H1 (cell line): ENCODE results near the gene ZNF385B. TPM values are rescaled to one million over a fixed set of nuclear protein-coding genes. Genes with fewer than 3 reads are reported as not detected.

Source experiments
- CTCF ChIA-PET: fragments of 300-600 bp; sonication (Branson Sonifier 250); formaldehyde crosslinking; loops from one replicate; lab custom pipeline; 2021; ENCODE audit not compliant: partially characterized antibody; lab: Charles Lee
- POLR2A ChIA-PET: fragments of 300-600 bp; sonication (Branson Sonifier 250); formaldehyde crosslinking; loops from one replicate; lab custom pipeline; 2021; ENCODE audit warnings: inconsistent platforms; ENCODE audit not compliant: partially characterized antibody; lab: Charles Lee
- DNase-seq, 2 experiments: peaks; one replicate each; pipeline versions ENCODE4 v3.0.0 to v3.0.0-alpha.2; 2010 to 2022; ENCODE audit warnings: low spot score in 2 of 2, low read depth in 1 of 2, mixed read lengths in 1 of 2
- FAIRE-seq: peaks from 2 replicates; lab custom pipeline; 2011; peaks lifted over from hg19 to GRCh38; lab: Jason Lieb, UNC
- H2AFZ ChIP-seq: 2 replicates; pipeline ENCODE4 v1.8.1; 2012; ENCODE audit warnings: low read length, inconsistent platforms
- H2AK5ac ChIP-seq: 2 replicates; pipeline ENCODE4 v1.6.1; 2013; ENCODE audit warnings: low read depth, low read length
- H2BK120ac ChIP-seq: replicated peaks from 2 replicates; pipeline ENCODE3; 2013; ENCODE audit warnings: low read depth, low read length, inconsistent platforms
- H2BK12ac ChIP-seq: 2 replicates; pipeline ENCODE4 v1.6.1; 2013; ENCODE audit warnings: low read depth, low read length
- H2BK15ac ChIP-seq: 2 replicates; pipeline ENCODE4 v1.6.1; 2013; ENCODE audit warnings: low read length
- H2BK20ac ChIP-seq: 2 replicates; pipeline ENCODE4 v1.6.1; 2013; ENCODE audit warnings: low read length
- H2BK5ac ChIP-seq: 2 replicates; pipeline ENCODE4 v1.6.1; 2013; ENCODE audit warnings: low read depth, low read length
- H3K14ac ChIP-seq: 2 replicates; pipeline ENCODE4 v1.6.1; 2013; ENCODE audit warnings: inconsistent platforms; ENCODE audit not compliant: insufficient read length
- H3K18ac ChIP-seq: 2 replicates; pipeline ENCODE4 v1.6.1; 2013; ENCODE audit warnings: low read length; ENCODE audit errors: extremely low read depth
- H3K23ac ChIP-seq: 2 replicates; pipeline ENCODE4 v1.6.1; 2013; ENCODE audit warnings: inconsistent platforms; ENCODE audit not compliant: insufficient read length
- H3K23me2 ChIP-seq: 2 replicates; pipeline ENCODE4 v1.6.1; 2013; ENCODE audit warnings: low read depth, low read length
- H3K27ac ChIP-seq: 2 replicates; pipeline ENCODE4 v1.6.1; 2011; ENCODE audit warnings: low read depth, low read length, inconsistent platforms
- H3K27me3 ChIP-seq, 4 experiments: replicated peaks in 1 of 4; 1 replicate in 1 of 4; 2 replicates in 3 of 4; pipeline versions ENCODE4 v1.6.1 to v1.8.1; 2011 to 2013; ENCODE audit warnings: low read length in 3 of 4, mild to moderate bottlenecking in 3 of 4, inconsistent platforms in 2 of 4, mixed read lengths in 2 of 4, moderate library complexity in 1 of 4; ENCODE audit not compliant: control insufficient read depth in 3 of 4, insufficient read depth in 3 of 4; ENCODE audit errors: extremely low read depth in 1 of 4
- H3K36me3 ChIP-seq, 4 experiments: 2 replicates each; pipeline versions ENCODE4 v1.6.1 to v1.8.1; 2011 to 2013; ENCODE audit warnings: mild to moderate bottlenecking in 4 of 4, low read length in 3 of 4, moderate library complexity in 2 of 4, control low read depth in 1 of 4, inconsistent platforms in 1 of 4; ENCODE audit not compliant: insufficient read depth in 4 of 4, control insufficient read depth in 2 of 4
- H3K4ac ChIP-seq: replicated peaks from 2 replicates; pipeline ENCODE3; 2013; ENCODE audit warnings: low read length, low read depth, mixed read lengths, inconsistent platforms; ENCODE audit not compliant: insufficient read length
- H3K4me1 ChIP-seq, 4 experiments: replicated peaks in 1 of 4; 1 replicate in 1 of 4; 2 replicates in 3 of 4; pipeline versions ENCODE4 v1.6.1 to v1.8.1; 2011 to 2013; ENCODE audit warnings: low read length in 3 of 4, inconsistent platforms in 2 of 4, mixed read lengths in 1 of 4; ENCODE audit not compliant: insufficient read depth in 4 of 4, control insufficient read depth in 3 of 4
- H3K4me2 ChIP-seq, 2 experiments: 2 replicates each; pipeline versions ENCODE4 v1.6.1 to v1.8.1; 2011 to 2013; ENCODE audit warnings: low read depth in 2 of 2, low read length in 2 of 2, control low read depth in 1 of 2, inconsistent platforms in 1 of 2, mild to moderate bottlenecking in 1 of 2; ENCODE audit not compliant: insufficient read depth in 1 of 2
- H3K4me3 ChIP-seq, 4 experiments: fragments of 200-600, 300-600 bp in 1 of 4; sonication (generic), shearing (Covaris generic), sonication (Bioruptor Twin) in 1 of 4; 2 replicates each; pipeline versions ENCODE4 v1.5.1 to v1.8.1; 2011 to 2016; ENCODE audit warnings: low read length in 4 of 4, low read depth in 3 of 4, control low read depth in 2 of 4, inconsistent platforms in 2 of 4, mild to moderate bottlenecking in 2 of 4, mixed read lengths in 1 of 4, moderate library complexity in 1 of 4; ENCODE audit not compliant: insufficient read depth in 2 of 4; ENCODE audit errors: extremely low read depth in 1 of 4
- H3K56ac ChIP-seq: replicated peaks from 2 replicates; pipeline ENCODE3; 2013; ENCODE audit warnings: low read depth, mild to moderate bottlenecking, mixed read lengths, low read length, inconsistent platforms; ENCODE audit not compliant: insufficient read length
- H3K79me1 ChIP-seq: 2 replicates; pipeline ENCODE4 v1.6.1; 2013; ENCODE audit warnings: low read depth, low read length, control low read depth
- H3K79me2 ChIP-seq, 2 experiments: 2 replicates each; pipeline versions ENCODE4 v1.6.1 to v1.8.1; 2012 to 2013; ENCODE audit warnings: low read length in 2 of 2, mild to moderate bottlenecking in 2 of 2, inconsistent platforms in 1 of 2; ENCODE audit not compliant: insufficient read depth in 2 of 2, control insufficient read depth in 1 of 2
- H3K9ac ChIP-seq, 4 experiments: replicated peaks in 1 of 4; 1 replicate in 1 of 4; 2 replicates in 3 of 4; pipeline versions ENCODE4 v1.6.1 to v1.8.1; 2011 to 2013; ENCODE audit warnings: low read depth in 3 of 4, low read length in 3 of 4, control low read depth in 2 of 4, mild to moderate bottlenecking in 2 of 4, moderate library complexity in 2 of 4, inconsistent platforms in 1 of 4; ENCODE audit errors: extremely low read depth in 1 of 4
- H3K9me3 ChIP-seq, 2 experiments: 2 replicates each; pipeline versions ENCODE4 v1.6.1 to v1.8.1; 2012 to 2013; ENCODE audit warnings: mild to moderate bottlenecking in 2 of 2, moderate library complexity in 2 of 2, control low read depth in 1 of 2, inconsistent platforms in 1 of 2, low read depth in 1 of 2, low read length in 1 of 2, mixed read lengths in 1 of 2; ENCODE audit not compliant: insufficient read depth in 2 of 2
- H4K20me1 ChIP-seq, 2 experiments: replicated peaks in 1 of 2; 2 replicates each; pipeline versions ENCODE3 to v1.8.1; 2011 to 2013; ENCODE audit warnings: inconsistent platforms in 2 of 2, low read length in 2 of 2, mild to moderate bottlenecking in 1 of 2; ENCODE audit not compliant: insufficient read depth in 2 of 2, control insufficient read depth in 1 of 2
- H4K5ac ChIP-seq: 2 replicates; pipeline ENCODE4 v1.6.1; 2013; ENCODE audit warnings: low read length, low read depth, mixed read lengths, inconsistent platforms; ENCODE audit not compliant: insufficient read length
- H4K8ac ChIP-seq: 2 replicates; pipeline ENCODE4 v1.8.0; 2013; ENCODE audit warnings: mild to moderate bottlenecking, moderate library complexity, low read length, inconsistent platforms; ENCODE audit not compliant: insufficient read depth; ENCODE audit errors: extremely low read depth
- H4K91ac ChIP-seq: replicated peaks from 2 replicates; pipeline ENCODE3; 2013; ENCODE audit warnings: low read length, mixed read lengths, inconsistent platforms; ENCODE audit not compliant: insufficient read length
- BRCA1 ChIP-seq: IDR thresholded peaks from 2 replicates; pipeline ENCODE4 v1.6.1; 2012; ENCODE audit warnings: low read depth, low read length, improper control_type of control experiment
- CBX8 ChIP-seq: fragments of 300-800, 300-1000 bp; sonication (generic); IDR thresholded peaks from 2 replicates; pipeline ENCODE4 v1.7.1; 2016; ENCODE audit warnings: low read depth, low read length, borderline replicate concordance
- FOSL1 ChIP-seq: IDR thresholded peaks from 2 replicates; pipeline ENCODE4 v1.6.1; 2011; ENCODE audit warnings: mild to moderate bottlenecking, low read depth, low read length, moderate library complexity; ENCODE audit not compliant: insufficient read depth
- JUND ChIP-seq: IDR thresholded peaks from 2 replicates; pipeline ENCODE4 v1.6.1; 2011; ENCODE audit warnings: mild to moderate bottlenecking, improper control_type of control experiment, low read length
- RFX5 ChIP-seq: IDR thresholded peaks from 2 replicates; pipeline ENCODE4 v1.6.1; 2011; ENCODE audit warnings: low read depth, low read length, improper control_type of control experiment, borderline replicate concordance
- ZNF274 ChIP-seq: IDR thresholded peaks from 2 replicates; pipeline ENCODE4 v1.7.0; 2012; ENCODE audit warnings: low read length, borderline replicate concordance; ENCODE audit errors: extremely low read depth
- WGBS, 2 experiments: shearing (Covaris generic) in 1 of 2; methylation state at CpG; one replicate each; pipeline versions ENCODE4 v1.1.6 to v1.1.7; 2013 to 2015; ENCODE audit warnings: low lambda C conversion rate in 2 of 2, mixed read lengths in 2 of 2, inconsistent platforms in 1 of 2, low coverage in 1 of 2, missing lambda C conversion rate in 1 of 2; ENCODE audit not compliant: insufficient replicate concordance in 2 of 2, insufficient coverage in 1 of 2, insufficient read length in 1 of 2; ENCODE audit errors: extremely low coverage in 1 of 2, missing lambda C conversion rate in 1 of 2; 5-methylcytosine and 5-hydroxymethylcytosine counted together
- polyA plus RNA-seq, 7 experiments: library from polyadenylated mRNA; depleted of rRNA in 3 of 7; stranded (reverse) in 5 of 7; unstranded in 2 of 7; fragments of >200 nt in 5 of 7; fragments of 200-250 nt in 2 of 7; gene quantifications; 1 replicate in 5 of 7; 2 replicates in 1 of 7; 4 replicates in 1 of 7; pipeline versions ENCODE4 v1.2.1 to v1.2.3, GENCODE V29; 2011 to 2013; ENCODE audit warnings: missing spikeins in 2 of 7, mixed read lengths in 2 of 7
- total RNA-seq: library from RNA; stranded (reverse); fragmentation: NEBNext Ultra II Directional; extraction: Animal tissue kit (Norgen Biotek cat#: 25700); gene quantifications from 2 replicates; pipeline ENCODE4 v1.2.1, GENCODE V29; 2021

ZNF385B gene
- total and polyA plus RNA-seq, 2 of the 8 experiments (the other 6 are each of a cell fraction or from before 2014, with no cell fraction given): 1.1 to 3.7 TPM

- no peak overlapping the region for H3K23ac ChIP-seq
- POLR2A ChIA-PET: no interaction called here
- no peak overlapping the region for H3K18ac ChIP-seq
- H4K8ac ChIP-seq: no peak overlapping the region
- no peak overlapping the region for H3K14ac ChIP-seq
- H2AK5ac ChIP-seq: no peak overlapping the region
- no peaks in the 10 kb centered on the region for H3K4me1 ChIP-seq
- 89% methylated on average over 4 of the region's 4 CpGs; no CpG with 5 or more reads in 1 of the 2 experiments for WGBS, 2 experiments
- no peak overlapping the region for H3K4me2 ChIP-seq
- H3K27me3 ChIP-seq: peaks cover 0 to 1% (median 0%) of the 10 kb centered on the region in 4 experiments; a peak in 1 of 7 replicates
- H2BK5ac ChIP-seq: no peak overlapping the region
- H4K20me1 ChIP-seq: no peaks in the 10 kb centered on the region
- FAIRE-seq (no peak), DNase-seq (no peak)
- 0 out of 4 replicates have a peak, but pooled peaks cover 0 to 2% of the 10 kb centered on the region in 2 experiments for H3K9me3 ChIP-seq
- CTCF ChIA-PET: interaction anchor here (1.0 kb wide), 1 partner anchor 81 kb away, joined by 3 read pairs; no protein-coding TSS in a partner anchor
- no peak overlapping the region for H3K9ac ChIP-seq
- no peak overlapping the region for H2BK12ac ChIP-seq
- H3K79me2 ChIP-seq: no peaks in the 10 kb centered on the region
- no peaks in the 10 kb centered on the region for H3K36me3 ChIP-seq
- no peak overlapping the region for H3K27ac ChIP-seq
- H4K91ac ChIP-seq: no peak overlapping the region
- H3K4ac ChIP-seq: no peak overlapping the region
- no peak overlapping the region for H2BK15ac ChIP-seq
- H3K23me2 ChIP-seq: no peaks in the 10 kb centered on the region
- no peak overlapping the region for H2BK120ac ChIP-seq
- H4K5ac ChIP-seq: no peak overlapping the region
- no peak overlapping the region for H3K56ac ChIP-seq
- H3K4me3 ChIP-seq: no peak overlapping the region
- H2BK20ac ChIP-seq: no peak overlapping the region
- H2AFZ ChIP-seq: 0 out of 2 replicates have a peak overlapping the region, but pooled peaks have one; percentile 71
- no peaks in the 10 kb centered on the region for H3K79me1 ChIP-seq
- TF ChIP-seq CBX8: no peak
- no peak for TF ChIP-seq BRCA1
- TF ChIP-seq ZNF274: no peak
- TF ChIP-seq RFX5: no peak
- TF ChIP-seq FOSL1: no peak
- no peak for TF ChIP-seq JUND
Observed at GRCh38 chr2:179511105-179511789, 350.2 kb downstream of the ZNF385B start.
